Measurements from ENCODE around the gene NCS1.

Gene NCS1

GRCh38 chr9:130172161-130172857 lies at the start of gene NCS1:
Gene NCS1 (plus strand): TSS chr9:130172404. CDS start chr9:130172664, 260 bp downstream.
- H3K4me3 ChIP-seq (ENCODE audit: low read depth in 1 of 5, low read length in 5 of 5), result peak within 1 kb of the TSS; percentile 19 to 55 (median 45)

DNA sequence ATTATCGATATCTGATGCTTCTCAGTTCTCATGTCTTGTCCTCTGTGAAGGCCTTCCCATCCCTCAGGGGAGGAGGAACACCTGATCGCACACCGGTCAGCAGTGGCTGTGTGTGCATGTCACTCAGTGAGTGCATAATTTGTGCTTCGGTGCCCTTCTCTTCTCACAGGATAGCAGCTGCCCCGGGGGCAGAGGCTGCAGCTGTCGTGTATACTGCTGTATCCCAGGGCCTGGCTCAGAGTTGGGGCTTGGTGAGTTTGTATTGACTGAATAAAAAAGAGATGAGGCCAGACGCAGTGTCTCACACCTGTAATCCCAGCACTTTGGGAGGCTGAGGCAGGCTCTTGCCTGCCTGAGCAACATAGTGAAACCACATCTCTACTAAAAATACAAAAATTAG lies 49.7 kb upstream of the NCS1 start:
- H3K4me1 ChIP-seq (ENCODE audit: control insufficient read depth in 5 of 5, insufficient read depth in 5 of 5, low read length in 5 of 5), result peaks cover 0 to 7% (median 0%) of the 10 kb centered on the region in 5 donors
- no peak overlapping the region for H3K4me3 ChIP-seq (ENCODE audit: low read depth in 1 of 5, low read length in 5 of 5)
- H3K27ac ChIP-seq (ENCODE audit: low read depth, low read length), result no peak overlapping the region
- no peak overlapping the region for H3K9ac ChIP-seq (ENCODE audit: low read length in 5 of 5)
- no peaks in the 10 kb centered on the region for H3K27me3 ChIP-seq (ENCODE audit: control insufficient read depth in 5 of 5, insufficient read depth in 4 of 5, low read length in 5 of 5)
- H3K9me3 ChIP-seq (ENCODE audit: control insufficient read depth in 5 of 5, low read length in 5 of 5), result no peaks in the 10 kb centered on the region
- H3K36me3 ChIP-seq (ENCODE audit: control insufficient read depth in 5 of 5, insufficient read depth in 5 of 5, low read length in 5 of 5), result peaks cover 0 to 69% (median 58%) of the 10 kb centered on the region in 5 donors

More at GRCh38 chr9:130172161-130172857, at the start of gene NCS1:
- no peaks in the 10 kb centered on the region for H3K9me3 ChIP-seq (ENCODE audit: control insufficient read depth in 5 of 5, low read length in 5 of 5)
- peak within 1 kb of the TSS in 1 of 5 donors; percentile 31 for H3K9ac ChIP-seq (ENCODE audit: low read length in 5 of 5)
- H3K4me1 ChIP-seq (ENCODE audit: control insufficient read depth in 5 of 5, insufficient read depth in 5 of 5, low read length in 5 of 5), result peaks cover 0 to 15% (median 12%) of the 10 kb centered on the region in 5 donors
- no peak within 1 kb of the TSS for H3K27ac ChIP-seq (ENCODE audit: low read depth, low read length)
- H3K27me3 ChIP-seq (ENCODE audit: control insufficient read depth in 5 of 5, insufficient read depth in 4 of 5, low read length in 5 of 5), result peaks cover 0 to 13% (median 10%) of the 10 kb centered on the region in 5 donors
- H3K36me3 ChIP-seq (ENCODE audit: control insufficient read depth in 5 of 5, insufficient read depth in 5 of 5, low read length in 5 of 5), result no peaks in the 10 kb centered on the region

- H3K9me3 ChIP-seq (ENCODE audit: control insufficient read depth in 5 of 5, low read length in 5 of 5), result no peaks in the 10 kb centered on the region
- no peak overlapping the region for H3K4me3 ChIP-seq (ENCODE audit: low read depth in 1 of 5, low read length in 5 of 5)
- H3K36me3 ChIP-seq (ENCODE audit: control insufficient read depth in 5 of 5, insufficient read depth in 5 of 5, low read length in 5 of 5), result peaks cover 6 to 71% (median 60%) of the 10 kb centered on the region in 5 donors
- no peak overlapping the region for H3K9ac ChIP-seq (ENCODE audit: low read length in 5 of 5)
- H3K4me1 ChIP-seq (ENCODE audit: control insufficient read depth in 5 of 5, insufficient read depth in 5 of 5, low read length in 5 of 5), result peaks cover 0 to 12% (median 0%) of the 10 kb centered on the region in 5 donors
- H3K27me3 ChIP-seq (ENCODE audit: control insufficient read depth in 5 of 5, insufficient read depth in 4 of 5, low read length in 5 of 5), result no peaks in the 10 kb centered on the region
- no peak overlapping the region for H3K27ac ChIP-seq (ENCODE audit: low read depth, low read length)
These were observed 47.9 kb upstream of the NCS1 start for GRCh38 chr9:130124085-130124860.

- Histone ChIP-seq H3K9ac (ENCODE audit: low read length in 5 of 5) (no peak overlapping the region), H3K4me3 (ENCODE audit: low read depth in 1 of 5, low read length in 5 of 5) (no peak overlapping the region), H3K36me3 (ENCODE audit: control insufficient read depth in 5 of 5, insufficient read depth in 5 of 5, low read length in 5 of 5) (peaks cover 6 to 71% (median 61%) of the 10 kb centered on the region in 5 donors), H3K27ac (ENCODE audit: low read depth, low read length) (no peak overlapping the region), H3K4me1 (ENCODE audit: control insufficient read depth in 5 of 5, insufficient read depth in 5 of 5, low read length in 5 of 5) (peaks cover 0 to 17% (median 0%) of the 10 kb centered on the region in 5 donors), H3K9me3 (ENCODE audit: control insufficient read depth in 5 of 5, low read length in 5 of 5) (no peaks in the 10 kb centered on the region), H3K27me3 (ENCODE audit: control insufficient read depth in 5 of 5, insufficient read depth in 4 of 5, low read length in 5 of 5) (no peaks in the 10 kb centered on the region)
These were observed 45.3 kb upstream of the NCS1 start for GRCh38 chr9:130126721-130127433.

GRCh38 chr9:130128251-130128650 lies 44.0 kb upstream of the NCS1 start:
- peaks cover 6 to 67% (median 57%) of the 10 kb centered on the region in 5 donors for H3K36me3 ChIP-seq (ENCODE audit: control insufficient read depth in 5 of 5, insufficient read depth in 5 of 5, low read length in 5 of 5)
- H3K27me3 ChIP-seq (ENCODE audit: control insufficient read depth in 5 of 5, insufficient read depth in 4 of 5, low read length in 5 of 5), result no peaks in the 10 kb centered on the region
- no peaks in the 10 kb centered on the region for H3K9me3 ChIP-seq (ENCODE audit: control insufficient read depth in 5 of 5, low read length in 5 of 5)
- peak overlapping the region; percentile 55 for H3K27ac ChIP-seq (ENCODE audit: low read depth, low read length)
- H3K4me1 ChIP-seq (ENCODE audit: control insufficient read depth in 5 of 5, insufficient read depth in 5 of 5, low read length in 5 of 5), result peaks cover 0 to 17% (median 0%) of the 10 kb centered on the region in 5 donors
- H3K4me3 ChIP-seq (ENCODE audit: low read depth in 1 of 5, low read length in 5 of 5), result no peak overlapping the region
- H3K9ac ChIP-seq (ENCODE audit: low read length in 5 of 5), result peak overlapping the region in 2 of 5 donors; percentile 12 to 51

DNA sequence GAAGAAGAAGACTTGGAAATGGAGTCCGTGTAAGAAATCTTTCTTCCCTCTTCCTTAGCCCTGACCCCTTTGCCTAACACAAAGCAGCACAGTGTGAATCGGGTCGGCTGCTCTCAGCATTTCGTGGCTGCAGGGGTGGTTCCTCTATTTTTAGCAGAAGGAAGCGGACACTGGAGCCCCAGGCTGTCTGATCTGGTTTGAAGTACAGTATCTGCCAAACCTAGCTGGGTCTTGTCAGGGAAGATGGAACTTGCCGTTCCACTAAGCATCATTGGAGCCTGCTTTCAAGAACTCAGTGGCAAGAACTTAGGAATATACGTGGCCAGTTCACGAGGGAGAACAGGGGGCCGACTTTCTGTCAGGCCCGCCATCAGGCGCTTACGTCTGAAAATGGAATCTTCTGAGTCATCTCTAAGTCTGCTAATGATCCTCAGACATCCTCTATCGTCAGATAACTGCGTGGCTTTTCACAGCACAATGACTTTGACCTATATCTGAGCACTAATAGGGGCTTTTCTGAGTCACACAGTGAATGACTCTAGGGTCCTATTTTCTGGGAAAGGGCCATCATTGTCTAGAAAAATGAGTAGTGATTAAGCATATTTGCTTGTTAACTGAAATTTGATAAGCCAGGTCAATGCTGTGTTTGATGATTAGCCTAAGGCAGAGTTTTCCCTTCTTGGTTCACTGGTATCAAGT lies 43.3 kb upstream of the NCS1 start:
- H3K4me1 ChIP-seq (ENCODE audit: control insufficient read depth in 5 of 5, insufficient read depth in 5 of 5, low read length in 5 of 5), result peaks cover 0 to 17% (median 0%) of the 10 kb centered on the region in 5 donors
- H3K9ac ChIP-seq (ENCODE audit: low read length in 5 of 5), result peak overlapping the region in 2 of 5 donors; percentile 12 to 51
- H3K27ac ChIP-seq (ENCODE audit: low read depth, low read length), result peak overlapping the region; percentile 55
- peaks cover 6 to 70% (median 57%) of the 10 kb centered on the region in 5 donors for H3K36me3 ChIP-seq (ENCODE audit: control insufficient read depth in 5 of 5, insufficient read depth in 5 of 5, low read length in 5 of 5)
- H3K4me3 ChIP-seq (ENCODE audit: low read depth in 1 of 5, low read length in 5 of 5), result no peak overlapping the region
- no peaks in the 10 kb centered on the region for H3K27me3 ChIP-seq (ENCODE audit: control insufficient read depth in 5 of 5, insufficient read depth in 4 of 5, low read length in 5 of 5)
- H3K9me3 ChIP-seq (ENCODE audit: control insufficient read depth in 5 of 5, low read length in 5 of 5), result no peaks in the 10 kb centered on the region

- Histone ChIP-seq H3K4me1 (ENCODE audit: control insufficient read depth in 5 of 5, insufficient read depth in 5 of 5, low read length in 5 of 5) (peaks cover 0 to 17% (median 0%) of the 10 kb centered on the region in 5 donors), H3K27me3 (ENCODE audit: control insufficient read depth in 5 of 5, insufficient read depth in 4 of 5, low read length in 5 of 5) (no peaks in the 10 kb centered on the region), H3K9ac (ENCODE audit: low read length in 5 of 5) (no peak overlapping the region), H3K27ac (ENCODE audit: low read depth, low read length) (peak overlapping the region; percentile 23), H3K9me3 (ENCODE audit: control insufficient read depth in 5 of 5, low read length in 5 of 5) (no peaks in the 10 kb centered on the region), H3K4me3 (ENCODE audit: low read depth in 1 of 5, low read length in 5 of 5) (no peak overlapping the region), H3K36me3 (ENCODE audit: control insufficient read depth in 5 of 5, insufficient read depth in 5 of 5, low read length in 5 of 5) (peaks cover 6 to 67% (median 53%) of the 10 kb centered on the region in 5 donors)
These were observed 42.7 kb upstream of the NCS1 start for GRCh38 chr9:130129432-130130061.

- Histone ChIP-seq H3K27ac (ENCODE audit: low read depth, low read length) (no peak overlapping the region), H3K9ac (ENCODE audit: low read length in 5 of 5) (no peak overlapping the region), H3K4me3 (ENCODE audit: low read depth in 1 of 5, low read length in 5 of 5) (no peak overlapping the region), H3K4me1 (ENCODE audit: control insufficient read depth in 5 of 5, insufficient read depth in 5 of 5, low read length in 5 of 5) (peaks cover 0 to 20% (median 4%) of the 10 kb centered on the region in 5 donors), H3K27me3 (ENCODE audit: control insufficient read depth in 5 of 5, insufficient read depth in 4 of 5, low read length in 5 of 5) (no peaks in the 10 kb centered on the region), H3K9me3 (ENCODE audit: control insufficient read depth in 5 of 5, low read length in 5 of 5) (no peaks in the 10 kb centered on the region), H3K36me3 (ENCODE audit: control insufficient read depth in 5 of 5, insufficient read depth in 5 of 5, low read length in 5 of 5) (peaks cover 6 to 82% (median 55%) of the 10 kb centered on the region in 5 donors)
These were observed 39.5 kb upstream of the NCS1 start for GRCh38 chr9:130132746-130133145.

DNA sequence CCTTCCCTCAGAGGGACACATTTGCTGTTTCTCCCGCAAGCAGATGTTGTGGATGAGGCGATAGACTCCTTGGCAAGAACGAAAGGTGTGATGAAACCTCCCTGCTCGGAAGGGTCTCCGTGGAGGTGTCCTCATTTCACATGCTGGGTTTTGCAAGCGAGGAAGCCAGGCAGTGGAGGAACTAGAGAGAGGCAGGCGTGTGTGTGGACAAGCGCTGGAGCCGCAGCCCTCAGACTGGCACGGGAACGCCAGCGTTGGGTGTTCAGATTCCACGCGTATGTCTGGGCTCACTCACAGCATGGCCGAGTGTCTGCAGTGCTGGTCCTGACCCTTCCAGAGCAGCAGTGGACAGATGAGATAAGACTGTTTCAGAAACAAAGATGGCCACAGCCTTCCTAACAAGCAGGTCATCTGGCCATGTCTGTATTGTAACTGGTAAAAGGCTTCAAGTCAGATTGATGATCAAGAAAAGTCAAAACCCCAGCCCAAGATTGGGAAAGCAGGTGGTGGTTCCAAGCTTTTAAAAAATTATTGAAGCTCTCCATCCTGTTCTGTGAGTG lies 35.0 kb upstream of the NCS1 start:
- no peak overlapping the region for H3K4me3 ChIP-seq (ENCODE audit: low read depth in 1 of 5, low read length in 5 of 5)
- H3K27me3 ChIP-seq (ENCODE audit: control insufficient read depth in 5 of 5, insufficient read depth in 4 of 5, low read length in 5 of 5), result peaks cover 0 to under 1% (median 0%) of the 10 kb centered on the region in 5 donors
- peaks cover 0 to 23% (median 12%) of the 10 kb centered on the region in 5 donors for H3K4me1 ChIP-seq (ENCODE audit: control insufficient read depth in 5 of 5, insufficient read depth in 5 of 5, low read length in 5 of 5)
- no peak overlapping the region for H3K27ac ChIP-seq (ENCODE audit: low read depth, low read length)
- H3K9me3 ChIP-seq (ENCODE audit: control insufficient read depth in 5 of 5, low read length in 5 of 5), result no peaks in the 10 kb centered on the region
- no peak overlapping the region for H3K9ac ChIP-seq (ENCODE audit: low read length in 5 of 5)
- peaks cover 0 to 40% (median 19%) of the 10 kb centered on the region in 5 donors for H3K36me3 ChIP-seq (ENCODE audit: control insufficient read depth in 5 of 5, insufficient read depth in 5 of 5, low read length in 5 of 5)
